Neural progenitor cell (in vitro differentiated cells): Measurements from ENCODE around the gene MAPK12. TPM values are rescaled to one million over a fixed set of nuclear protein-coding genes. Genes with fewer than 3 reads are reported as not detected.

Source experiments
- DNase-seq: peaks from one replicate; pipeline ENCODE4 v3.0.0-alpha.2; 2016; ENCODE audit warnings: low spot score
- H2AFZ ChIP-seq: fragments of 200-600 bp; sonication (generic); replicated peaks from 2 replicates; pipeline ENCODE4 v1.6.1; 2016; ENCODE audit warnings: antibody characterized with exemption
- H3F3A ChIP-seq: fragments of 200-600 bp; sonication (generic); 2 replicates; pipeline ENCODE4 v1.6.1; 2016; ENCODE audit warnings: antibody characterized with exemption, low read depth
- H3K27ac ChIP-seq: fragments of 200-600 bp; sonication (generic); 2 replicates; pipeline ENCODE4 v1.5.1; 2016; ENCODE audit warnings: mild to moderate bottlenecking
- H3K27me3 ChIP-seq: fragments of 200-600 bp; sonication (generic); 2 replicates; pipeline ENCODE4 v1.6.1; 2016; ENCODE audit warnings: mild to moderate bottlenecking, moderate library complexity
- H3K36me3 ChIP-seq: fragments of 200-600 bp; sonication (generic); 2 replicates; pipeline ENCODE4 v1.5.1; 2016
- H3K4me1 ChIP-seq: fragments of 200-600 bp; sonication (generic); 2 replicates; pipeline ENCODE4 v1.6.1; 2016; ENCODE audit warnings: mixed run types
- H3K4me2 ChIP-seq: fragments of 200-600 bp; sonication (generic); 2 replicates; pipeline ENCODE4 v1.6.1; 2016
- H3K4me3 ChIP-seq: fragments of 200-600 bp; sonication (generic); 2 replicates; pipeline ENCODE4 v1.5.1; 2016
- H3K79me2 ChIP-seq: fragments of 200-600 bp; sonication (generic); 2 replicates; pipeline ENCODE4 v1.6.1; 2016; ENCODE audit warnings: low read depth
- H3K9ac ChIP-seq: fragments of 200-600 bp; sonication (generic); 2 replicates; pipeline ENCODE4 v1.6.1; 2016
- H3K9me3 ChIP-seq: fragments of 200-600 bp; sonication (generic); 2 replicates; pipeline ENCODE4 v1.5.1; 2016; ENCODE audit warnings: low read depth
- H4K20me1 ChIP-seq: fragments of 200-600 bp; sonication (generic); 2 replicates; pipeline ENCODE4 v1.6.1; 2016; ENCODE audit warnings: low read depth
- H3K27ac Mint-ChIP-seq: 3 replicates; pipeline ENCODE4 v1.8.0; 2021; ENCODE audit warnings: mixed read lengths
- H3K27me3 Mint-ChIP-seq: 2 replicates; pipeline ENCODE4 v1.8.0; 2022; ENCODE audit warnings: low read depth, mild to moderate bottlenecking, inconsistent platforms, moderate library complexity, mixed read lengths; ENCODE audit not compliant: insufficient read depth
- H3K36me3 Mint-ChIP-seq: 3 replicates; pipeline ENCODE4 v1.8.0; 2021; ENCODE audit warnings: mixed read lengths
- H3K4me1 Mint-ChIP-seq: 3 replicates; pipeline ENCODE4 v1.8.0; 2021; ENCODE audit warnings: mixed read lengths
- H3K4me3 Mint-ChIP-seq: 3 replicates; pipeline ENCODE4 v1.8.0; 2021; ENCODE audit warnings: mild to moderate bottlenecking, moderate library complexity, mixed read lengths
- H3K9me3 Mint-ChIP-seq: 3 replicates; pipeline ENCODE4 v1.8.0; 2020; ENCODE audit warnings: mixed read lengths
- EZH2 ChIP-seq: fragments of 200-600 bp; sonication (generic); IDR thresholded peaks from 2 replicates; pipeline ENCODE4 v1.6.1; 2017; ENCODE audit warnings: antibody characterized with exemption, mild to moderate bottlenecking, moderate library complexity
- EZH2phosphoT487 ChIP-seq: fragments of 200-600 bp; sonication (generic); IDR thresholded peaks from 2 replicates; pipeline ENCODE4 v1.6.1; 2017; ENCODE audit warnings: antibody characterized with exemption
- total RNA-seq: library from RNA; depleted of rRNA; stranded (reverse); fragments of >200 nt; gene quantifications from 2 replicates; pipeline ENCODE4 v1.2.3, GENCODE V29; 2015; ENCODE audit warnings: low replicate concordance
- TF ChIP-seq, protein P1 (sequence below): fragments of 200-600 bp; sonication (generic); IDR thresholded peaks from 2 replicates; pipeline ENCODE4 v1.5.1; 2017; ENCODE audit warnings: antibody characterized with exemption, mild to moderate bottlenecking

Gene MAPK12
- total RNA-seq, 1 donor from 2014 or later: 18.7 TPM

DNA sequence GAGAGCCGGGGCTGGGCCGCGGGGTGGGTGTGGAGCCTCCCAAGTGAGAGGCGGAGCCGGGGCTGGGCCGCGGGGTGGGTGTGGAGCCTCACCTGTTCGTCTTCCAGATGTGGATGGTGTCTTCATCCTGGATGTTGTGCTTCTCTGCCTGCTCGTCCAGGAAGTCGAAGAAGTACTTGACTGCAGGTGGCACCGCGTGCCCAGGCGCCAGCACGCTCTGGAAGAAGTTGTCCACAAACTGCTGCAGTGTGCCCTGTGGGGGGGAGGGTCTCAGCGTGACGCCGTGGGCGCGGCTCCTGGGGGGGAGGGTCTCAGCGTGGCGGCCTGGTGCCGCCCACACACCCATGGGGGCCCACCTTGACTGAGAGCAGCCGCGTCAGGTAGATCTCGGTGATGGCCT, 16.3 kb upstream of the MAPK12 start:
- no peaks in the 10 kb centered on the region for H3K79me2 ChIP-seq
- H3K4me2 ChIP-seq: no peak overlapping the region
- H2AFZ ChIP-seq: no peak overlapping the region
- H3K27ac ChIP-seq: no peak overlapping the region
- no peaks in the 10 kb centered on the region for H3K27me3 ChIP-seq
- no peak overlapping the region for H3K4me3 ChIP-seq
- TF ChIP-seq EZH2: no peak
- TF ChIP-seq, protein P1, sequence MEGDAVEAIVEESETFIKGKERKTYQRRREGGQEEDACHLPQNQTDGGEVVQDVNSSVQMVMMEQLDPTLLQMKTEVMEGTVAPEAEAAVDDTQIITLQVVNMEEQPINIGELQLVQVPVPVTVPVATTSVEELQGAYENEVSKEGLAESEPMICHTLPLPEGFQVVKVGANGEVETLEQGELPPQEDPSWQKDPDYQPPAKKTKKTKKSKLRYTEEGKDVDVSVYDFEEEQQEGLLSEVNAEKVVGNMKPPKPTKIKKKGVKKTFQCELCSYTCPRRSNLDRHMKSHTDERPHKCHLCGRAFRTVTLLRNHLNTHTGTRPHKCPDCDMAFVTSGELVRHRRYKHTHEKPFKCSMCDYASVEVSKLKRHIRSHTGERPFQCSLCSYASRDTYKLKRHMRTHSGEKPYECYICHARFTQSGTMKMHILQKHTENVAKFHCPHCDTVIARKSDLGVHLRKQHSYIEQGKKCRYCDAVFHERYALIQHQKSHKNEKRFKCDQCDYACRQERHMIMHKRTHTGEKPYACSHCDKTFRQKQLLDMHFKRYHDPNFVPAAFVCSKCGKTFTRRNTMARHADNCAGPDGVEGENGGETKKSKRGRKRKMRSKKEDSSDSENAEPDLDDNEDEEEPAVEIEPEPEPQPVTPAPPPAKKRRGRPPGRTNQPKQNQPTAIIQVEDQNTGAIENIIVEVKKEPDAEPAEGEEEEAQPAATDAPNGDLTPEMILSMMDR: no peak
- no peak for TF ChIP-seq EZH2phosphoT487
- H3K9me3 Mint-ChIP-seq: no peaks in the 10 kb centered on the region
- H3K4me3 Mint-ChIP-seq: no peak overlapping the region
- DNase-seq: no peak
- H3K4me1 ChIP-seq: peaks cover 2% of the 10 kb centered on the region
- no peak overlapping the region for H3K9ac ChIP-seq
- H3K27me3 Mint-ChIP-seq: peaks cover 6% of the 10 kb centered on the region
- no peaks in the 10 kb centered on the region for H3K36me3 ChIP-seq
- H3F3A ChIP-seq: peaks cover 18% of the 10 kb centered on the region
- no peaks in the 10 kb centered on the region for H3K9me3 ChIP-seq
- peaks cover 23% of the 10 kb centered on the region for H3K36me3 Mint-ChIP-seq
- H3K4me1 Mint-ChIP-seq: peaks cover 16% of the 10 kb centered on the region
- no peak overlapping the region for H3K27ac Mint-ChIP-seq
- H4K20me1 ChIP-seq: peaks cover 20% of the 10 kb centered on the region

- H4K20me1 ChIP-seq: peaks cover 33% of the 10 kb centered on the region
- no peaks in the 10 kb centered on the region for H3K36me3 ChIP-seq
- H3K4me3 Mint-ChIP-seq: no peak overlapping the region
- H3K4me1 ChIP-seq: peaks cover 14% of the 10 kb centered on the region
- H3K9ac ChIP-seq: no peak overlapping the region
- H3K4me3 ChIP-seq: no peak overlapping the region
- no peak overlapping the region for H2AFZ ChIP-seq
- H3K4me2 ChIP-seq: no peak overlapping the region
- H3K27me3 Mint-ChIP-seq: peaks cover 10% of the 10 kb centered on the region
- no peak overlapping the region for H3K27ac ChIP-seq
- H3K4me1 Mint-ChIP-seq: peaks cover 22% of the 10 kb centered on the region
- DNase-seq: no peak
- H3K9me3 Mint-ChIP-seq: no peaks in the 10 kb centered on the region
- no peak for TF ChIP-seq EZH2
- TF ChIP-seq, protein P1: peak; percentile 45
- no peaks in the 10 kb centered on the region for H3K79me2 ChIP-seq
- H3K36me3 Mint-ChIP-seq: peaks cover 23% of the 10 kb centered on the region
- H3F3A ChIP-seq: peaks cover 33% of the 10 kb centered on the region
- no peaks in the 10 kb centered on the region for H3K9me3 ChIP-seq
- H3K27ac Mint-ChIP-seq: no peak overlapping the region
- H3K27me3 ChIP-seq: peaks cover 4% of the 10 kb centered on the region
Measured at GRCh38 chr22:50276143-50276542, 14.7 kb upstream of the MAPK12 start.

DNA sequence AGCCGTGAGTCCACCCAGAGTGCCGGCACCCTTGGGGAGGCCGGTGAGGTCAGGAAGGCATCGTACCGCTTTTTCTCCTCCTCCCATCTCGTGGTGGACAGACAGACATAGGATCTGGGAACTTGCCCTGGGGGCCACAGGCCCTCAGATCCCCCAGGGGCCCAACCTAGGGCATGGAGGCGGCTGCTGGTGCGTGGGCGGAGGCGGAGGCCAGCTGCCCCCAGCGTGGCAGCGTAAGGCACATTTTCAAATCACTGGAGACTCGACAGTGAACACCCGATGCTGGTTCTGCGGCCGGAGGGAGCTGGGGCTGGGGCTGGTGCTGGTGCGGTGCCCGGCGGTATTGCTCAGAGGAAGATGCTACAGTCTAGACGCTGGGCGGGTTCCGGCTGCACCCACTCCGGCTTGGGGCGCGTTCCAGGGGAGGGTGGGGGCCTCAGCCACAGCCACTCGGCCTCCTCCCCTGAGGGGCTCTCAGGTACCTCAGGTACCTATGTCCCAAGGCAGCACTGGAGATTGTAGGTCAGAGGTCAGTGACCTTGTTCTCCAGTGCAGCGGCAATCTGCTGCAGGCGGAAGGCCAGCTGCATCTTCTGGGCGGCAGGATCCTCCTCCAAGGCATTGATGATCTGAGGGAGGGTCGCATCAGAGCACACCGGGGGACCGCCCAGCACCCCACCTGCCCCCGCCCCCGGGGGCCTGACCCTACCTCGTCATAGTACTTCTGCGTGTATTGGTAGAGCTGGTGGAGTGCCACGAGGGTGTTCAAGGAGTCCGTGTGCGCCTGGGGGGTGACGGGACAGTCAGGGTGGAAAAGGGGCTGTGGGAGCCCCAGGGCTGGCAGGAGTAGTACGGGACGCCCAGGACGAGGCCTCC, 13.9 kb upstream of the MAPK12 start:
- H3K4me1 Mint-ChIP-seq: peaks cover 23% of the 10 kb centered on the region
- Histone ChIP-seq H3K9ac (no peak overlapping the region), H3K9me3 (no peaks in the 10 kb centered on the region), H3F3A (peaks cover 40% of the 10 kb centered on the region), H4K20me1 (peaks cover 39% of the 10 kb centered on the region), H2AFZ (no peak overlapping the region), H3K4me1 (peaks cover 20% of the 10 kb centered on the region), H3K27ac (no peak overlapping the region), H3K4me3 (no peak overlapping the region), H3K4me2 (no peak overlapping the region), H3K27me3 (peaks cover 11% of the 10 kb centered on the region), H3K36me3 (no peaks in the 10 kb centered on the region), H3K79me2 (no peaks in the 10 kb centered on the region)
- peaks cover 21% of the 10 kb centered on the region for H3K36me3 Mint-ChIP-seq
- no peak overlapping the region for H3K27ac Mint-ChIP-seq
- peaks cover 10% of the 10 kb centered on the region for H3K27me3 Mint-ChIP-seq
- no peak for TF ChIP-seq EZH2
- TF ChIP-seq EZH2phosphoT487: no peak
- TF ChIP-seq, protein P1: no peak
- H3K4me3 Mint-ChIP-seq: no peak overlapping the region
- H3K9me3 Mint-ChIP-seq: no peaks in the 10 kb centered on the region
- DNase-seq: no peak
